Skin epidermis (tissue), 12 donors: Measurements from ENCODE around the gene UTP20.
"Not testable (repeated sequence)": the region's sequence is repeated elsewhere in the genome, so short reads cannot be mapped to it uniquely, and the experiment has no call there.

Experiments
- H3K27ac ChIP-seq, 21 experiments: fragments of 200-600 bp; sonication (generic) in 11 of 21; one replicate each; pipeline ENCODE4 v1.5.0; 2020; ENCODE audit warnings: mild to moderate bottlenecking in 3 of 21, inconsistent platforms in 2 of 21, moderate library complexity in 2 of 21
- H3K4me3 ChIP-seq, 7 experiments: fragments of 200-600 bp; sonication (generic) in 2 of 7; one replicate each; pipeline ENCODE4 v1.5.0; 2020; ENCODE audit warnings: inconsistent platforms in 2 of 7, mild to moderate bottlenecking in 2 of 7, moderate library complexity in 1 of 7

UTP20 gene

GRCh38 chr12:101415228-101415627 is 135.3 kb downstream of the UTP20 start:
- Histone ChIP-seq H3K27ac (no peak overlapping the region), H3K4me3 (no peak overlapping the region)

DNA sequence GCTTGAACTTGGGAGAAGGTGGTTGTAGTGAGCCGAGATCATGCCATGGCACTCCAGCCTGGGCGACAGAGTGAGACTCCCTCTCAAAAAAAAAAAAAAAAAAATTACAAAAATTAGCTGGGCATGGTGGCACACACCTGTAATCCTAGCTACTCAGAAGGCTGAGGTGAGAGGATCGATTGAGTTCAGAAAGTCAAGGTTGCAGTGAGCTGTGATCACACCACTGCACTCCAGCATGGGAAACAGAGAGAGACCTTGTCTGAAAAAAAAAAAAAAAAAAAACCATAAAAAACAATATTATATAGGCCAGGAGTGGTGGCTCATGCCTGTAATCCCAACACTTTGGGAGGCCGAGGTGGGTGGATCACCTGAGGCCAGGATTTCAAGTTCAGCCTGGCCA is 142.2 kb downstream of the UTP20 start:
- H3K27ac ChIP-seq, H3K4me3 ChIP-seq: not testable (repeated sequence)

- no peak overlapping the region for H3K4me3 ChIP-seq
- no peak overlapping the region for H3K27ac ChIP-seq
Measured at GRCh38 chr12:101424620-101425019, 144.7 kb downstream of the UTP20 start.

- H3K4me3 ChIP-seq = no peak overlapping the region
- H3K27ac ChIP-seq = no peak overlapping the region
Measured at GRCh38 chr12:101430456-101430855, 150.6 kb downstream of the UTP20 start.

GRCh38 chr12:101436136-101436535 is 156.2 kb downstream of the UTP20 start:
- no peak overlapping the region for H3K4me3 ChIP-seq
- H3K27ac ChIP-seq = no peak overlapping the region
